MM.1S (cell line): Measurements from ENCODE around the gene CELF5.

Experiments
- CTCF ChIP-seq: fragments of 300-600 bp; sonication (generic); IDR thresholded peaks from 2 replicates; pipeline ENCODE4 v1.5.1; 2016; ENCODE audit warnings: antibody characterized with exemption, low read length, mixed read lengths
- EZH2 ChIP-seq: fragments of 300-600 bp; sonication (generic); optimal IDR thresholded peaks from 2 replicates; pipeline ENCODE3; 2017; ENCODE audit warnings: low read depth, mild to moderate bottlenecking, antibody characterized with exemption, low read length, mixed read lengths
- EZH2phosphoT487 ChIP-seq: fragments of 300-600 bp; sonication (generic); IDR thresholded peaks from 2 replicates; pipeline ENCODE4 v1.6.1; 2018; ENCODE audit warnings: antibody characterized with exemption, low read length

DNA sequence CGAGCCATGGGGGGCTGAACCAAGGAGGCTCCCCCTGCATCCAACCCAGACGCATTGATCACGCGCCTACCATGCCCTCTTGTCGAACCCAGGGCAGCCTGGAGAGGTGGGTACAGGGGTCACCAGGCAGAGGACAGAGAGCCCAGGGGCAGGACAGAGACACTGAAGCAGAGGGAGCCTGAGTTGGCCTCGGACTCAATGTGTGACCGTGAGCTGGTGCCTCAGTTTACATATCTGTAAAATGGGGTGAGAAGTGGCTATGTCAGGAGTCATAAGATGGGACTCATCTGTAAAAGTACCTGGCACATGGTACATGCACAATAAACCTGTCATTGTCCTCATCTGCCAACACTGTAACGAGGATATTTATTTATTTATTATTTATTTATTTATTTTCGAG is 117.8 kb downstream of the CELF5 start:
- TF ChIP-seq CTCF (no peak), EZH2 (no peak), EZH2phosphoT487 (no peak)
